Panc1 (cell line): ENCODE results near the gene AHDC1.

Experiments used
- CTCF ChIP-seq: fragments of 450-650 bp; IDR thresholded peaks from 2 replicates; pipeline ENCODE4 v1.5.1; 2017; ENCODE audit warnings: mild to moderate bottlenecking
- POLR2AphosphoS5 ChIP-seq: IDR thresholded peaks from 2 replicates; pipeline ENCODE4 v1.6.1; 2012; ENCODE audit warnings: mild to moderate bottlenecking, low read depth, low read length, moderate library complexity
- REST ChIP-seq, 2 experiments: IDR thresholded peaks; 2 replicates each; pipeline ENCODE4 v1.6.1; 2011 to 2012; ENCODE audit warnings: low read depth in 2 of 2, control low read depth in 1 of 2, low read length in 1 of 2, mild to moderate bottlenecking in 1 of 2, moderate library complexity in 1 of 2; ENCODE audit not compliant: insufficient read depth in 1 of 2
- TCF7L2 ChIP-seq: IDR thresholded peaks from 2 replicates; pipeline ENCODE4 v1.6.1; 2011; ENCODE audit warnings: mild to moderate bottlenecking, low read depth, low read length, inconsistent platforms

- TF ChIP-seq CTCF (no peak), POLR2AphosphoS5 (no peak), REST (IDR thresholded peaks at IDR 0.05; ENCODE audit: insufficient read depth in 1 of 2, low read depth in 2 of 2, low read length in 1 of 2) (no peak), TCF7L2 (no peak)
These were observed 34.9 kb upstream of the AHDC1 start for GRCh38 chr1:27638805-27639204.
